ENCODE results near the gene CHD1L.
A peak's percentile ranks its signal among the peaks of the same experiment; 100 is the strongest.
"Not testable (repeated sequence)": the region's sequence is repeated elsewhere in the genome, so short reads cannot be mapped to it uniquely, and the experiment has no call there.

Gene CHD1L

DNA sequence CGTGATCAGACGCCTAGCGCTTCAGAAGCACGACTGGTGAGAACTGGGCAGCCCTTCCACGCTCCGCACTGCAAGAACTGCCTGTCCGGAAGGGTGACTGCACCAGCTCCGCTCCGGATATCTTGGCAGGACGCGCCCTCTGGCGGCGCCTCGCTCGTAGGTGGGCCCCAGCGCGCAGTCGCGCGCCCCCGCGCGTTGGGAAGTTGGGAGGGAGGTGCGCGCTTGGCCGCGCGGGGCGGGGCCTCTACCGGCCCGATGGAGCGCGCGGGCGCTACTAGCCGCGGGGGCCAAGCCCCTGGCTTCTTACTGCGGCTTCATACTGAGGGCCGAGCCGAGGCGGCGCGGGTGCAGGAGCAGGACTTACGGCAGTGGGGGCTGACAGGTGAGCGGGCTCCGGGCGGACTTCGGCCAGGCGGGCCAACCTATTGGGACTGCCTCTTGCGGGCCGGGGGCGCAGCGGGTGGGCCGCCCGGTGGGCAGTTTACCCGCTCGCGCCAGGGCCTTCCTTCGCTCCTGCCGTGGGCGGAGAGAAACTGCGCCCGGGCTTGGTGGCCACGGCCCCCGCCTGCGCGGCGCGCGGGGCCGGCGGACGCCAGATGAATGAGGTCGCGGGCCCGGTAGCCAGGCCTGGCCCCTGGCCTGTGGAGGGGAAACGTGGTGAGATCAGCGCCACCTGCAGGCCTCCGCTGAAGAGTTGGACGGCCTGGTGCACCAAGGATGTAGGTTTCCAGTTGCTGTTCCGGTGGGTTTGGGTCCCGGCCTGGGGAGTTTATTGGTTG is at the start of gene CHD1L:
CHD1L (plus strand) TSS at position 236 of the 779 bp plus-strand sequence; CDS start at position 256, 20 bp downstream.
- peak; percentile 77 for TF ChIP-seq CTCF (IDR thresholded peaks at IDR 0.05; ENCODE audit: insufficient read depth, low read depth, low read length, missing control alignments)
- peak; percentile 98 for DNase-seq (ENCODE audit: low read depth)
- peak within 1 kb of the TSS; percentile 59 for H3K4me3 ChIP-seq (ENCODE audit: low read length)

DNA sequence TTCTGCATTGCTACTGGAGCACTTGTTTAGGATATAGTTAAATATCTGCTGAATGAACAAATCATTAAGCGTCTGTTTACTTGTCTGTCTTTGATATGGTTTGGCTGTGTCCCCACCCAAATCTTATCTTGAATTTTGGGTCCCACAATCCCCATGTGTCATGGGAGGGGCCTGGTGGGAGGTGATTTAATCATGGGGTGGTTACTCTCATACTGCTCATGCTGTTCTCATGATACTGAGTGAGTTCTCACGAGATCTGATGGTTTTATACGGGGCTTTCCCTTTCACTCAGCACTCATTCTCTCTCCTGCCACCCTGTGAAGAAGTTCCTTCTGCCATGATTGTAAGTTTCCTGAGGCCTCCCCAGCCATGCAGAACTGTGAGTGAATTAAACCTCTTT is 45.2 kb upstream of the CHD1L start:
- DNase-seq (ENCODE audit: low read depth); H3K4me3 ChIP-seq (ENCODE audit: low read length): not testable (repeated sequence)

- peak; percentile 16 for DNase-seq (ENCODE audit: low read depth)
- H3K4me3 ChIP-seq (ENCODE audit: low read length): no peak overlapping the region
- no peak for TF ChIP-seq CTCF (IDR thresholded peaks at IDR 0.05; ENCODE audit: insufficient read depth, low read depth, low read length, missing control alignments)
Observed at GRCh38 chr1:147201276-147201675, 41.2 kb upstream of the CHD1L start.

DNA sequence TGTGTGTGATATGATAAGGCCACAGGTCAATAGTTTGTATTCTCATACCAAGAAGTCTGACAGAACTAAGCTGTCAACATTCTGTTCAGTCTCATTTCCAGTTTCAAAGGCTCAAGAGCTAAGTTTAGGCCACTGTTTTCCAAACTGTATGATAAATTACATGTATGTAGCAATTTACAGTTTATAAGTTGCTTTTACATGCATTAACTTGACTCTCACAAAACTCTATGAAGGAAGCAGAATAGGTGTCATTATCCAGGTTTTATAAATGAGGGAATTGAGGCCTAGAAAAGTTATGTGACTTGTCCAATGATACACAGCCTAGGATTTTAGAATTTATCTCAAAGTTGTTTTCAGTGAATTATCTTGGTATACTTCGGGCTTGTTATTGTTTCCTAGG is 40.7 kb upstream of the CHD1L start:
- TF ChIP-seq CTCF (IDR thresholded peaks at IDR 0.05; ENCODE audit: insufficient read depth, low read depth, low read length, missing control alignments): no peak
- no peak for DNase-seq (ENCODE audit: low read depth)

DNA sequence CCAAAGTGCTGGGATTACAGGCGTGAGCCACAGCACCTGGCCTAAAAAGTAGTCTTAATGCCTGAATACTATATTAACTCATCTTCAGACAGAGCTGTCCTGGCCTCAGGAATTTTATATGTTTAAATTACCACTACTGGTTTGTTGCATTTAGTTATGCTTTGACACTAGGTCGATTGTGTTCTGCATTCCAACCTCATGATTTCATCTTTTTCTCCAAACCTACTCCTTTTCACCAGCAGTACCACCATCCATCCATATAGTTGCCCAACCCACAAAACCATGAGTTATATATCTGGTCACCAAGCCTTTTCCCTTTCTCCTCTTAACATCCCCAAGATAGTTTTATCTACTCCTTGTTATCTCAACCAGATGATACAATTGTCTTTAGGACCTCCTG is 39.9 kb upstream of the CHD1L start:
- TF ChIP-seq CTCF (IDR thresholded peaks at IDR 0.05; ENCODE audit: insufficient read depth, low read depth, low read length, missing control alignments): no peak
- DNase-seq (ENCODE audit: low read depth): no peak
- no peak overlapping the region for H3K4me3 ChIP-seq (ENCODE audit: low read length)

More for the DNA sequence above, 40.7 kb upstream of the CHD1L start:
- H3K4me3 ChIP-seq (ENCODE audit: low read length): no peak overlapping the region

DNA sequence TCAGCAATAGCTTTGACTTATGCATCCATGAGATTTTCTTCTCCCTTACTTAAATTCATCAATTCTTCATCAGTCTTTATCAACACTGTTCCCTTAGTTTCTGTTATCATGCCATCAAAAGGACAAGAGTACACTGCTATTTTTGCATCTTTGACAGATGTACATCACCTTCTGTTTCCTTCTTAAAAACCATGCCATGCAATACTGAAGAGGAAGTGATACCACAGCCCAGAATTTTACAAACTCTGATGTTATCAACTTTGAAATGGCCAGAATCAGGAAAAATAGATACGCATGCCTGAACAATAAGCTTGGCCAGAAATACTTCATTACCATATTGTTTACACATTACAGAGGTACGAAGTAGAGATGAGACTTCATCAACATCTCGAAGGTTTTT is 38.4 kb upstream of the CHD1L start:
- no peak for TF ChIP-seq CTCF (IDR thresholded peaks at IDR 0.05; ENCODE audit: insufficient read depth, low read depth, low read length, missing control alignments)
- no peak for DNase-seq (ENCODE audit: low read depth)
- no peak overlapping the region for H3K4me3 ChIP-seq (ENCODE audit: low read length)

- DNase-seq (ENCODE audit: low read depth): no peak
- TF ChIP-seq CTCF (IDR thresholded peaks at IDR 0.05; ENCODE audit: insufficient read depth, low read depth, low read length, missing control alignments): no peak
Observed at GRCh38 chr1:147207192-147207591, 35.3 kb upstream of the CHD1L start.

More at GRCh38 chr1:147207192-147207591, 35.3 kb upstream of the CHD1L start:
- H3K4me3 ChIP-seq (ENCODE audit: low read length): no peak overlapping the region

Measured in epithelial cell of esophagus (primary cell).